ENCODE results near the gene FRY.

Gene FRY

DNA sequence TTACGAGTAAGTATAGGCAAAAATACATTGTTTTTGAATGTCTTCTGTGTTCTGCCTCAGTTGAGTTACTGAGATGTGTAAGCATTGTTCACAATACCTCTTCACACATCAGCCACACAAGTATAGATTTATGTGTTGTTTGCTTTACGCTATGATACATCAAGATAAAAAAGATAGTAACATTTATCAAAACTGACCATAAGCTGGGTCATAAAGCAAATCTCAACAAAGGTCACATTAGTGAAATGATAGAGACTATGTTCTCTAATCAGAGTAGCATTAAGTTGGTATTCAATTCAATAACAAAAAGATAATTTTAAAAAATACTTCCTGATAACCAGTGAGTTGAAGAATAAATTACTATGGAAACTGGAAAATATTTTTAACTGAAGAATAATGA lies 156.1 kb downstream of the FRY start:
- DNase-seq, result no peak

DNA sequence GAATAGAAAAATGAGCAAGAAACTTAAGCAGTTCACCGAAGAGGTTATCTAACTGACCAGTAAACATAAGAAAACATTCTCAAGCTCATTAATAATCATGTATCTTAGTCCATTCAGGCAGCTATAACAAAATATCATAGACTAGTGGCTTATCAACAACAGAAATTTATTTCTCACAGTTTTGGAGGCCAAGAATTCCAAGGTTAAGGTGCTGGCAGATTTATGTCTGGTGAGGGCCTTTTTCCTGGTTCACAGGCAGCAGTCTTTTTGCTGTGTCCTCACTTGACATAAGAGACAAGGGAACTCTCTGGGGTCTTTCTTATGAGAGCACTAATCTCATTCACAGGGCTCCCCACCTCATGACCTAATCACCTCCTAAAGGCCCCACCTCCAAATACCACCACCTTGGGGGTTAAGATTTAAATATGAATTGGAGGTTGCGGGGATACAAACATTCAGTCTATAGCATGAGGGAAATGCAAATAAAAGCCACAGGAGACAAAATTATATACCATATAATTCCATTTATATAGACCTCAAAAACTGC lies 160.0 kb downstream of the FRY start:
- DNase-seq, result no peak

GRCh38 chr13:32195713-32196112 lies 164.1 kb downstream of the FRY start:
- DNase-seq, result no peak

GRCh38 chr13:32199168-32199567 lies 167.6 kb downstream of the FRY start:
- no peak for DNase-seq

DNA sequence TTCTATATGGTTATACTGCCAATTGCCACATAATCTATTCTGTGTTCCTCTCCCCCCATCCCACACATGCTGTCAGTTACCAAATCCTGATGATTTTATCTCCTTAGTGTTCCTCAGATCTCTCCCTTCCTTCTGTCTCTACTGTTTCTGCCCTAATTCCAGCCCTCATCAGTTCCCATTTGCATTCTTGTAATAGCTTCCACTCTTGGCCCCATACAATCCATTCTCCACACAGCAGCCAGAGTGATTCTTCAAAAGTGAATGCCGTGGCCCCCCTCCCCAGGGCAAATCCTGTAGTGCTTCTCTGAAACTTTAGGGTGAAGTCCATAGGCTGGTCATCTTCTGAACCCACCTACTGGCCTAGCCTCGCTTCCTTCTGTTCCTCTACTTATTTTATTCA lies 169.2 kb downstream of the FRY start:
- no peak for DNase-seq

DNA sequence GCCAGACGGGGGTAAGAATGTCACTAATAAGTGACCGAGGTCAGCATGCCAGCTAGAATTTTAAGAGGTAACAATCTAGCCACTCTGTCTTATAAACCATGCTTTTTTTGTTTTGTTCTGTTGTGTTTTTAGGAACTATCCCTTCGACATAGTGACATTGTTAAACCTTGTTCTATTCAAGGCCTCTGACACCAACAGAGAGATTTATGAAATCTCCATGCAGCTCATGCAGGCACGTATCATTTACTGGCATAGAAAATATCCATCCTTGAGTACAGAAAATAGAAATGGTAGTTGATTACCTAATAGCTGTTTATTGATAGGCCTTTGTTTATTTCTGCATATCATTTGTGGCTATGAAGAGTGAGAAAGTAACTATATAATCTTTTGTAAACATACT lies 170.2 kb downstream of the FRY start:
- DNase-seq, result no peak

DNA sequence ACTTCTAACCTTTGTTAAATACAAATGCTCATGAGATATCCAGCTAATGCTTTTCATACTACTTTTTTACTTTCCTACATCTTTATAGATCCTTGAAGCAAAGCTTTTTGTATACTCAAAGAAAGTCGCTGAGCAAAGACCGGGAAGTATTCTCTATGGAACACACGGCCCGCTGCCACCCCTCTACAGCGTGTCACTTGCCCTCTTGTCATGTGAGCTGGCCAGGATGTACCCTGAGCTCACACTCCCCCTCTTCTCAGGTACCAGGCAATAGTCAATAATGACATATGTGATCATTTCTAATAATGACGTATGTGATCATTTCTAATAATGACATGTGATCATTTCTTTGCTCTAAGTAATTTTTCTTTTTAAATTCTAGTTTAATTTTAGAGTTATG lies 170.7 kb downstream of the FRY start:
- no peak for DNase-seq

DNA sequence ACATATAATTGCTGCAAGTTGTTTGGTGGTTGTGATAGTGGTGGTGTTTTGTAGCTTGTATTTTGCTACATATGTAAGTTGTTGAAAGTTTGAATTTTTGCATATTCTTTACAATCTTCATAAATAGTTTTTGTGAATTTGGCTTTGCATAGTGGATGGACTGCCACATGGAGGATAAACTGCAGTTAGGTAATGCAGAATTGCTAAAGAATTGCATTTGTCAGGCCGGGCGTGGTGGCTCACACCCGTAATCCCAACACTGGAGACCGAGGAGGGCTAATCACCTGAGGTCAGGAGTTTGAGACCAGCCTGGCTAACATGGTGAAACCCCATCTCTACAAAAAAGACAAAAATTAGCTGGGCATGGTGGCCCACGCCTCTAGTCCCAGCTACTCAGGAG lies 171.6 kb downstream of the FRY start:
- no peak for DNase-seq

GRCh38 chr13:32203736-32204135 lies 172.2 kb downstream of the FRY start:
- no peak for DNase-seq

GRCh38 chr13:32205431-32206096 lies 174.0 kb downstream of the FRY start:
- DNase-seq, result no peak

GRCh38 chr13:32206097-32206740 lies 174.6 kb downstream of the FRY start:
- DNase-seq, result no peak

DNA sequence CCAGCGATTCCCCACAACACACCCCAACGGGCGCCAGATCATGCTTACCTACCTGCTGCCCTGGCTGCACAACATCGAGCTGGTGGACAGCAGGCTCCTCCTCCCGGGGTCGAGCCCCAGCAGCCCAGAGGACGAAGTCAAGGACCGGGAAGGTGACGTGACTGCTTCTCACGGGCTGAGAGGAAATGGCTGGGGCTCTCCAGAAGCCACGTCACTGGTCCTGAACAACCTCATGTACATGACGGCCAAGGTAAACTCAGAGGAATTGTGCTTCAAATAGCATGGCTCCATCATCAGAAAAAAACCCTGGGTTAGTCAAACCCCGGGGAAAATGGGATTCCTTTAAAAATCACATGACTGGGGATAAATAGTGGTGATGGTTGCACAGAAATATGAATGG lies 177.3 kb downstream of the FRY start:
- DNase-seq, result no peak

GRCh38 chr13:32209652-32210051 lies 178.1 kb downstream of the FRY start:
- no peak for DNase-seq

DNA sequence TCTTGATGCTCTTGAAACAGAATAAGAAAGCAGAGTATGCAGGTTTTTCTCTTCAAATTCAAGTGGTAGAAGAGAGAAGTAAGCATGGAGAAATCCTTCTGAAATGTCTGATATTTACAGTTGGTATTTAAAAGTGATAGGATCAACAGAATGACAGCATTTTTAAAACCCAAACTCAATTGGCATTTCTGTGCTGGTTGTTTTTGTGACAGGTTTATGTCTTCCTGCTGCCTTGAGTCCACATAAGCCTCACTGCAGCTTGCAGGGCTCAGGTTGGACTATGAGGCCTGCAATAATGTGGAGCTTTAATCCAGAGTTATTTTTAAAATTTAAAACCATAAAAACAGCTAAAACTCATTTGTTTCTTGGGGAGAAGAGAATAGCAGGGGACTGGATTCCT lies 178.5 kb downstream of the FRY start:
- DNase-seq, result no peak

DNA sequence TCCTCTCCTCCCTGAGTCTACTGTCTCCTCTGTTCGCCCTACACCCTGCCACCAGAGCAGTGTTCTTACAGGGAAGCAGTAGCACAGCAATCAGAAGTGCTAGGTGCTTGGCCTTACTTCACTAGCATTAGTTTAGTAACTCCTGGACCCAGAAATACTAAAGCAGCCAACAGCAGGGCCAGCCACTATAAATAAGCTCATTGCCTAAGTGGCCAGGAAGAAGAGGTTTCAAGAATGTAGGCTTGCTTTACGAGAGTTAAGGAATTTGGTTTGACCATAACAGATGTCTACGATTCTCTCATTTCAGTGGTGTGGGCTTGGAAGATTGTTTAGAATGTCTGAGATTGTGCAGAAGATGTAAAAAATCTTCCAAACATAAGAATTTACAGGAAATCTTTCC lies 180.2 kb downstream of the FRY start:
- DNase-seq, result no peak

GRCh38 chr13:32212421-32212820 lies 180.8 kb downstream of the FRY start:
- no peak for DNase-seq

DNA sequence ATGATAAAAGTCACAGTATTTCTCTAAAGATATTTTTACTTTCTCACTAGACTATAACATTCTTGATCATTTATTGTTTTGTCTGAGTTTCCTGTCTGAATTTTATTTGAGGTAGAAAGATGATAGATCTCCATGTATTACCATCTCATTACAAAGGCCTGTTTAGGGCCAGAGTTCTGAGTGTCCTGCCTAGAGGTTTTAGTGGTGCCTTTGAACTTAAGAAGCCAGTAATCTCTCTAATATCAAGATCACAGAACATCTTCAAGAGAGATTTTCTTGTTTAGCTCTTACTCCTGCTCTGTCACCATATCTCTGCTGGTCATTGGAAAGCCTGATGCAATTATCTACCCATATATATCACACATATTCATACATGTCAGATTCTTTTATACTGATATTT lies 182.1 kb downstream of the FRY start:
- no peak for DNase-seq

DNA sequence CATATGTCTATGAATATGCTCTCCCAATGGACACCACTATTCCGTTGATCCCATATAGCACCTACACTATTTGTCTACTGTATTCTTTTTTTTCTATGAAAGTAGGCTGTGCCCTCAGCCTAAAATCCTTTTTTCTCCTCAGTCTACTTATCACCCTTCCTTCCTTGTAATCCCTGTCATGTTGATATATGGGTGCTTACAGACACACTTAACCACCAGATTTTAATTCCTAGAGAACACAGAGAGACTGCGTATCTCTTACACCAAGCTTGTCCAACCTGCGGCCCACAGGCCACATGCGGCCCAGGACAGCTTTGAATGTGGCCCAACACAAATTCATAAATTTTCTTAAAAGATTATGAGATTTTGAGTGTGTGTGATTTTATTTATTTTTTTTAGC lies 182.5 kb downstream of the FRY start:
- no peak for DNase-seq

DNA sequence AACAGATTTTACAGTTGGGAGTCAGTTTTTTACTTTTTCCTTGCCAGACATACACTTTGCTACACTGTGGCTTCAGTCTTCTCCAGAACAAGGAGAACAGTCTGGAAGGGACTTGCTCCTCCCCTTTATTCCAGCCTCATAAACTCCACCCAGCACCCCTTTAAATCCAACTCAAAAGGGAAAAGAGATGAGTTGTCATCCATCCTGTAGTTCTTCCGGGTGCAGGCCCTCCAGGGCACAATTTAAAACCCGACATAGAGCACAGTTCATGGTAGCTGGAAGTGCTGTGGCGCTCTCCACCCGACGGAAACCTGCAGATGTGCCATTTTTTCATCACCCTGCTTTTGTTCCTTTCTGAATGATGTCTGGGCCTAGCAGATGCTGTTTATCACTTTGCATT lies 184.7 kb downstream of the FRY start:
- no peak for DNase-seq

DNA sequence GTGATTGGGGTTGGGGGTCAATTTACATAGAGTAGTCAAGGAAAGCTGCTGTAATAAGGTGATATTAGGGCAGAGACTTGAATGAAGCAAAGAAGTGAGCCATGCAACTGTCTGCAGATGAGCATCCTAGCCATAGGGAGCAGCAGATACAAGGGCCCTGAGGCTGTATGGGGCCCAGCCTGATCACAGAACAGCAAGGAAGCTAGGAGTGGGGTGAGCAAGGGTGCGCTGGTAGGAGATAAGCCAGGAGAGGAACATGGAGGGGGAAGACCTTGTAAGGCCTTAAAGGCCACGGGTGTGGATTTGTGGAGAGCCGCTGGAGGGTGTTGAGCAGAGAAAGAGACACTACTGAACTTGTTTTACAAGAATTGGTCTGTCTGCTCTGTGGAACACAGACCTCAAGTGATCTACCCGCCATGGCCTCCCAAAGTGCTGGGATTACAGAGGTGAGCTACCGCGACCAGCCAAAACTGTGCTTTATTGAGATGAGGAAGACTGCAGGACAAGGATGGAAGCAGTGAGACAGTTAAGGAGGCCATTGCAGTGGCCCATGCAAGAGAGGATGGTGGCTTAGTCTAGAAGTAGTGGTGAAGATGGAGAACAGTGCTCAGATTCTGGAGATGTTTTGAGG lies 190.6 kb downstream of the FRY start:
- no peak for DNase-seq

- no peak for DNase-seq
Observed at GRCh38 chr13:32224916-32225315, 193.3 kb downstream of the FRY start.

DNA sequence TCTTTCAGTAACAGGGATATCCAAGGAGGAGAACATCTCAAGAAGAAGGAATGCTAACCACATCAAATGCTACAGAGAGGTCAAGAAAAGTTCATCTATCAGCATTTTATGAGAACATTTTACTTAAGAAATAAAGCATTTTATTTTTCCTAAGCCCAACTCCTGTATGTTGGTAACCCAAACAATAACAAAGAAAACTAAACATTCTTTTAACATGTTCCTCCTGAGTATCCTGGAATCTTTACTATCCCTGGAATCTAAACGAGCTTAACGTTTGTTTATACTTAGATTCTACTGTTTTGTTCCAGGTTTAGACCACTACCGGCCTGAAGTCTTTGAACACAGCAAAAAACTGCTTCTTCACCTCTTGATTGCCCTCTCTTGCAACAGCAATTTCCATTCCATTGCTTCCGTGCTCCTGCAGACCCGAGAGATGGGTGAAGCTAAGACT lies 193.9 kb downstream of the FRY start:
- no peak for DNase-seq

DNA sequence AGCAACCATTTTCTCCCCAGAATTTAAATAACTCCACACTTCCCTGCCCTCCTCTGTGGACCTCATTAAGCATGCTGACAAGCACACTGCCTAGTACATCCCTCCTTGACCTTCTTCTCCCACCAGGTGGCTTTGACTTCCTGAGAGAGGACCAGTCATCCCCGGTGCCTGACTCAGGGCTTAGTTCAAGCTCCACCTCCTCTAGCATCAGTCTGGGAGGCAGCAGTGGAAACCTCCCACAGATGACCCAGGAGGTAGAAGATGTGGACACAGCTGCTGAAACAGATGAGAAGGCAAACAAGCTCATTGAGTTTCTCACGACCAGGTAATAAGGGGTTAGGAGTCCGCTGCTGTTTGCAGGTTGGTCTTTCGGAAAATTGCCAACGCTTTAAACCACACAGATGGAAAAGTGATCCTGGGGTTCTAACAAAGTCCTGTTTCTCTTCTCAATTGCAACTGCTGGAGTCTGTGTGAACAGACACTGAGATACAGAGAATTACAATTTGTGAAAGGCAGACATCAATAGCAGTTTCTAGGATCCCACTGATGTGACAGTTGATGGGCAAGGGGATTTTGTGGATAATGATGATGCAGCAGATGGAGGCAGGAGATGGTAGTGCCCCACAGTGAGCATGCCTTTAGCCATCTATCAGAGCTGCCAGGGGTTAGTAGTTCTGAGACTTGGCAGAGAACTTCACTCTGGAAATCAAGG lies 196.9 kb downstream of the FRY start:
- DNase-seq, result no peak

DNA sequence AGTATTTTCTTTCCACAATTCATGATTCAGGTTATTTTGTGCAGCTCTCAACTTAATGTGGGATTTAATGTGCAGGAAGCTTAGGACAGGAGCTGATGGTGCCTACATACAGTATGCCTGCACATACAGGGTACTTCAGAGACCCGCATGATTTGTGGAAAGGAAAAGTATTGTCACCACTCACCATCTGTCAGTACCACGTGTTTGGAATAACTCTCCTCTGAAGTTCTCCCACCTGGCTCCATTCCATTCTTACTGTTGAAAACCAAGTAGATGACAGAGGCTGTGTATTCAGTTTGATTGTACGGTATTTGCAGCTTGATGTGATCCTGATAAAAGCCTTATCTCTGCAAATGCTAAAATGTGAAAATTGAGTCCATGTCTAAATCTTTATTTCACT lies 197.9 kb downstream of the FRY start:
- no peak for DNase-seq
